ENCODE data around the gene LARGE1.
A peak's percentile ranks its signal among the peaks of the same experiment; 100 is the strongest.

The LARGE1 gene

DNA sequence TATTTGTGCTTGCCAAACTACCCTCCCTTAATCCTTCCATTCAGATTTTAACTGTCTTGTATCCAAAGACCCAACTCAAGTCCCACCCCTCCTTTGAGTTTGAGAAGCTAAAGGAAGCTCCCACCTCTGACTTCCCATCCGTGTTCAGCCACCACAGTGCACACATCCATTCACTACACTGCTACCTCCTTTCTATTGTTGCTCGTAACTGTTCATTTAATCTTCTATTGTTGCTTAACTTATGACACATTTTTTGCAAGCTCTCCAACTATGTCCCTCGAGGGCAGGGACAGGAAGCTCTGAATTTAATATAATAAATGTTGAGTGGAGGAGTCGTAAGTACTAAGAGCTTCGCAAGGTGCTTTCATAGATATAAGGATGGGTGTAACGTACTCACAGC, 10.4 kb downstream of the LARGE1 start:
- no peaks in the 10 kb centered on the region for H3K9me3 ChIP-seq (ENCODE audit: control insufficient read depth, insufficient read depth, low read length)
- no peak overlapping the region for H3K9ac ChIP-seq (ENCODE audit: low read depth, low read length)
- H3K36me3 ChIP-seq (ENCODE audit: control insufficient read depth, insufficient read depth, low read length): peaks cover 7% of the 10 kb centered on the region
- H3K4me3 ChIP-seq (ENCODE audit: low read depth, low read length): no peak overlapping the region
- no peaks in the 10 kb centered on the region for H3K27me3 ChIP-seq (ENCODE audit: control insufficient read depth, insufficient read depth, low read length)
- peaks cover 27% of the 10 kb centered on the region for H3K4me1 ChIP-seq (ENCODE audit: control insufficient read depth, insufficient read depth, low read length)

DNA sequence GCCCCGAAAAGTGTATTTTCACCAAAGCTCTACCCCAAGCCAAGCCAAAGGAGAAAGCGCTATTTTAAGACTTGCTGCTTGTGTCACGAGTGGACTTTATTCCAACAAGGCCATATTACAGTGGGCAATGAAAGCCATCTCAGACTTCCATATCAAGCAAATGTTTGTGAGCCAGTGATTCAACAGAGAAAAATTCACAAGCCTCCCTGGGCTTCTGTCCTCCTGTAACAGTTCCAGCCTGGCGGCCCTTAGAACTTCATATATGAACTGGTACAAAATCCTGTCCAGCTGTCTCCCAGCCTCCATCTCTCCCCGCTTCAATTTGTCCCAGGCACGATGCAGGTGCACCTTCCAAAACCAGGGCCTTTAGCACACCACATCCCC, 11.2 kb downstream of the LARGE1 start:
- H3K4me3 ChIP-seq (ENCODE audit: low read depth, low read length): no peak overlapping the region
- H3K4me1 ChIP-seq (ENCODE audit: control insufficient read depth, insufficient read depth, low read length): peaks cover 19% of the 10 kb centered on the region
- H3K9me3 ChIP-seq (ENCODE audit: control insufficient read depth, insufficient read depth, low read length): no peaks in the 10 kb centered on the region
- no peaks in the 10 kb centered on the region for H3K27me3 ChIP-seq (ENCODE audit: control insufficient read depth, insufficient read depth, low read length)
- no peak overlapping the region for H3K9ac ChIP-seq (ENCODE audit: low read depth, low read length)
- H3K36me3 ChIP-seq (ENCODE audit: control insufficient read depth, insufficient read depth, low read length): peaks cover 7% of the 10 kb centered on the region

DNA sequence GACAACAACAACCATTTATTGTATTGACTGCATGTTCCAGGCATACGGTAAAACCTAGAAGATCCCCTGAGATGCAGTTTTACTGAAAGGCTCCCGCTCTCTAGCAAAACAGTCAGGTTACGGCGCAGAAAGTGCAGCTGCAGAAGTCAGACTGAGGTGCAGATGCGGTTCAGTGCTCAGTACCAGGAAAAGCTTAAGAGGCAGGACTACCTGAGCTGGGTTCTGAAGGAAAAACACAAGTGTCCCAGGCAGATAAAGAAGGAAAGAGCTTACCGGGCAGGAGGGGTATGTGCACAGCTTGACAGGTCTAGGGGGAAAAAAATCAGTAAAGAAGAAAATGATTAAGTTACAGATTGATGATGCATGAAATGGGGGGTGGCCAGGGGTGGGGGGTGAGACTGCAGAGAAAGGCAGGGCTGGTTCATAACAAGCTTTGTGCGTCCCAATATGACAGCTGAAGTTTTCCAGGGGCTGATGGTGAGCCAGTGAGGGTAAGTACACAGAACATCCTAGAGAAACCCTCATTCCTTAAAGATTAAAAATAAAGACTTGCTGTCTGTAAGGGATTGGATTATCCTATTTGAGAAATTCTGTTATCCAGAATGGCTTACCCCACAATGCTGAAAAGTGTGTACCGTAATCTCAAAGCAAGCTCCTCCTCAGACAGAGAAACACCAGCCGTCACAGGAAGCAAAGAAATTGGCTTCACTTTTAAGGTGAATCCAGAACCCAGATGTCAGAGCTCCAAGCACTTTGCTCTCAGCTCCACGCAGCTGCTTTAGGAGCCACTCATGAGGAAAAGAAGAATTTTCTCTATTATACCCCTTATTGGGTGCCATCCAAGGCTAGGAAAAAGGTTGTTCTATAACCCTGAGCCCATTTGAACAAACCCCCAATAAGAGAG, 11.9 kb downstream of the LARGE1 start:
- Histone ChIP-seq H3K27me3 (ENCODE audit: control insufficient read depth, insufficient read depth, low read length) (no peaks in the 10 kb centered on the region), H3K4me3 (ENCODE audit: low read depth, low read length) (no peak overlapping the region), H3K9me3 (ENCODE audit: control insufficient read depth, insufficient read depth, low read length) (no peaks in the 10 kb centered on the region), H3K36me3 (ENCODE audit: control insufficient read depth, insufficient read depth, low read length) (peaks cover 7% of the 10 kb centered on the region), H3K4me1 (ENCODE audit: control insufficient read depth, insufficient read depth, low read length) (peaks cover 18% of the 10 kb centered on the region), H3K9ac (ENCODE audit: low read depth, low read length) (no peak overlapping the region)

DNA sequence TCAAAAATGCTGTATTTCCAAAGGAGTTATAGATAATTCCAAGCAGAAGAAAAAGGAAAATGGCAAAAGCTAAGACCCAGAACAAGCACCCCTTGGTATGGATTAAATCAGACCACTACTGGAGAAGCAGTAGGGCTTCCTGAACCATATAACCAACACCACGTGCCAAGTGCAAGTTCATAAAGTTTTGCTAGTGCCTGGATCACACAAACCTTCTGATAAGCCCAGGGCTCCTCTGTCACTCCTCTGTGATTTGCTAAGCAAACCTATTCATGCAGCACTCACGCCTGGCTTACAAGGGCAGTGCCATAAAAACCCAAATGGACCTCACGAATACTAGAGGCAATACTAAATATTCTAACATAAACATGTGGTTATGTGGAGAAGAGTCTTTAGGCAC, 13.3 kb downstream of the LARGE1 start:
- Histone ChIP-seq H3K9me3 (ENCODE audit: control insufficient read depth, insufficient read depth, low read length) (no peaks in the 10 kb centered on the region), H3K4me1 (ENCODE audit: control insufficient read depth, insufficient read depth, low read length) (peaks cover 16% of the 10 kb centered on the region), H3K36me3 (ENCODE audit: control insufficient read depth, insufficient read depth, low read length) (peaks cover 7% of the 10 kb centered on the region), H3K27me3 (ENCODE audit: control insufficient read depth, insufficient read depth, low read length) (no peaks in the 10 kb centered on the region), H3K4me3 (ENCODE audit: low read depth, low read length) (no peak overlapping the region), H3K9ac (ENCODE audit: low read depth, low read length) (no peak overlapping the region)

DNA sequence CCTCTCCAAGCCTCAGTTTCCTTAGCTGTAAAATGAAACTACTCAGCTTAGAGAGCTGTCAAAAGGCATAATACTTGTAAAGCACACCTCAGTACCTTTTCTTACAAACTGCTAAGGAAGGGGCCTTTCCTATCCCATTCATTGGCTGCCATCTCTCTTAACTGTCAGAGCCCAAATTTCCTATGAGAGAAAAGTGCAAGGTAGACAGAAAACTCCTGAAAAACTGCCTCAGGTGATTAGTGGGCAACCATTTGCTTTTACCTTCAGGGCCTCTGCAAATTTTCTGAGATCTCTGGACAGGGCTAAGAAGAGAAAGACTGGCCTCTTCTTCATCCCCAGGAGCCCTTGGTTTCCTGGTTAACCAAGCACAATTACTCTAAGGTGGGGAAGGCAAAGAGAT, 13.8 kb downstream of the LARGE1 start:
- H3K9me3 ChIP-seq (ENCODE audit: control insufficient read depth, insufficient read depth, low read length): no peaks in the 10 kb centered on the region

DNA sequence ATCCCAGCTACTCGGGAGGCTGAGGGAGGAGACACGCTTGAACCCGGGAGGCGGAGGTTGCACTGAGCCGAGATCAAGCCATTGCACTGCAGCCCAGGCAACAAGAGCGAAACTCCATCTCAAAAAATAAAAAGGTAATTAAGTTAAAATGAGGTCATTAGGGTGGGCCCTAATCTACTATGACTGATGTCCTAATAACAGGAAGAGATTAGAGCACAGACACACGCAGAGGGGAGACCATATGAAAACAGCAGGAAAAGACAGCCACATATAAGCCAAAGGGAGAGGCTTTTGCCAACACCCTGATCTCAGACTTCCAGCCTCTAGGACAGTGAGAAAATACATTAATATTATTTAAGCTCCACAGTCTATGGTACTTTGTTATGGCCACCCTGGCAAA, 17.3 kb downstream of the LARGE1 start:
- Histone ChIP-seq H3K4me3 (ENCODE audit: low read depth, low read length) (no peak overlapping the region), H3K27me3 (ENCODE audit: control insufficient read depth, insufficient read depth, low read length) (no peaks in the 10 kb centered on the region), H3K9ac (ENCODE audit: low read depth, low read length) (no peak overlapping the region), H3K9me3 (ENCODE audit: control insufficient read depth, insufficient read depth, low read length) (no peaks in the 10 kb centered on the region), H3K36me3 (ENCODE audit: control insufficient read depth, insufficient read depth, low read length) (no peaks in the 10 kb centered on the region), H3K4me1 (ENCODE audit: control insufficient read depth, insufficient read depth, low read length) (peaks cover 42% of the 10 kb centered on the region)

More for the DNA sequence above, 13.8 kb downstream of the LARGE1 start:
- Histone ChIP-seq H3K9ac (ENCODE audit: low read depth, low read length) (no peak overlapping the region), H3K27me3 (ENCODE audit: control insufficient read depth, insufficient read depth, low read length) (no peaks in the 10 kb centered on the region), H3K36me3 (ENCODE audit: control insufficient read depth, insufficient read depth, low read length) (peaks cover 7% of the 10 kb centered on the region), H3K4me3 (ENCODE audit: low read depth, low read length) (no peak overlapping the region), H3K4me1 (ENCODE audit: control insufficient read depth, insufficient read depth, low read length) (peaks cover 16% of the 10 kb centered on the region)

DNA sequence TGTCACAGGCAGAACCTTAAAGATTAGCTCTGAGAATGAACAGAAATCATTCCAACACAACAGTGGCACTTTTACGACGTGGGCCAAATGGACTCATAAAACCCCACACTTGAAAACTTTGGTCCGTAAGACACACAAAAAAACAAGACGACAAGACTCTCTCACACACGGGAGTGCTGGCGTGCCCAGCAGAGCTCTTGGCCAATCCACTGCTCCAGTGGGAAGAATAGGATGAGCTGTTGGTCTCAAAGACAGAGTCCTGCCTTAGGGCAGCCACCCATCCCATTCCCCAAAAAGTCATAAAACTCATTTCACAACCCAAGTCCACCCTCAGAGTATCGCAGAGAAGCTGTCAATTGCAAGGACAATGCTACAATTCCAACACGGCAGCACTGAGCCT, 18.2 kb downstream of the LARGE1 start:
- H3K36me3 ChIP-seq (ENCODE audit: control insufficient read depth, insufficient read depth, low read length): no peaks in the 10 kb centered on the region
- H3K4me1 ChIP-seq (ENCODE audit: control insufficient read depth, insufficient read depth, low read length): peaks cover 49% of the 10 kb centered on the region
- H3K9me3 ChIP-seq (ENCODE audit: control insufficient read depth, insufficient read depth, low read length): no peaks in the 10 kb centered on the region
- no peak overlapping the region for H3K9ac ChIP-seq (ENCODE audit: low read depth, low read length)
- H3K4me3 ChIP-seq (ENCODE audit: low read depth, low read length): no peak overlapping the region
- no peaks in the 10 kb centered on the region for H3K27me3 ChIP-seq (ENCODE audit: control insufficient read depth, insufficient read depth, low read length)

DNA sequence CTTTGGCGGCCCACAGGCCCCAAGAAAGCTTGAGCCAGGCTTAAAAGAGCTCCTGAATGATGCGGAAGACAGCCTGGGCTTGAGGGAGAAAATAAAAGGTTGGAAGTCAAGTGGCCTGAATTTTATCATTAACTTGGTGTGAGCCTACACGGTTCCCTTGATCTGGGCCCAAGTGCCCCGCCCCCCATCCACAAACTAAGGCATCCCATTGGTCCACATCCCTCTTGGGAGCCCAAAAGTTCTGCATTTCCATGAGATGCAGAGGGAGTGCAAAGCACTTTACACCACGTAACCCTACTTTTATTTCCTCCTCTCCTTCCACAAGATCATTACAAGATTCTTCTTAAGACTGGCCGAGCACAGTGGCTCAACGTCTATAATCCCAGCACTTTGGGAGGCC, 22.2 kb downstream of the LARGE1 start:
- Histone ChIP-seq H3K36me3 (ENCODE audit: control insufficient read depth, insufficient read depth, low read length) (no peaks in the 10 kb centered on the region), H3K4me1 (ENCODE audit: control insufficient read depth, insufficient read depth, low read length) (peaks cover 76% of the 10 kb centered on the region), H3K27me3 (ENCODE audit: control insufficient read depth, insufficient read depth, low read length) (no peaks in the 10 kb centered on the region), H3K4me3 (ENCODE audit: low read depth, low read length) (no peak overlapping the region), H3K9me3 (ENCODE audit: control insufficient read depth, insufficient read depth, low read length) (no peaks in the 10 kb centered on the region), H3K9ac (ENCODE audit: low read depth, low read length) (peak overlapping the region; percentile 8)

DNA sequence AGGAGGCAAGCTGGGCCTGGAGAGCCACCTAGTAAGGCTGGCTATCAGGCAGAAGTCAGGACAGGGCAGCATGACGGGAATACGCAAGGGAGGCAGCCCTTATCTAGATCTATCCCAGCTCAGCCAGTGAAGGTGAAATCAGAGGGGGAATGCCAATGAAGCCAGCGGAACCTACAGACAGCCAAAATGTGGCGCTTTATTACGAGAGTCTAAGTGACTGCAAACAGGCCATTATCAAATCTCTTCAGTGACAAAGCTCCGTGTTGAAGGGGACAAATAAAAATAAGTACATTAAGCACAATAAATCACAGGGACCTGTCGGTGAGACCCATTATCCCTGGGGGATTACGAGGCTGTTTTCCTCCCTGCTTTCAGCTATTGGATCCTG, 22.8 kb downstream of the LARGE1 start:
- H3K9me3 ChIP-seq (ENCODE audit: control insufficient read depth, insufficient read depth, low read length): no peaks in the 10 kb centered on the region
- H3K9ac ChIP-seq (ENCODE audit: low read depth, low read length): peak overlapping the region; percentile 8
- H3K36me3 ChIP-seq (ENCODE audit: control insufficient read depth, insufficient read depth, low read length): no peaks in the 10 kb centered on the region
- H3K27me3 ChIP-seq (ENCODE audit: control insufficient read depth, insufficient read depth, low read length): no peaks in the 10 kb centered on the region
- H3K4me3 ChIP-seq (ENCODE audit: low read depth, low read length): no peak overlapping the region
- peaks cover 81% of the 10 kb centered on the region for H3K4me1 ChIP-seq (ENCODE audit: control insufficient read depth, insufficient read depth, low read length)

DNA sequence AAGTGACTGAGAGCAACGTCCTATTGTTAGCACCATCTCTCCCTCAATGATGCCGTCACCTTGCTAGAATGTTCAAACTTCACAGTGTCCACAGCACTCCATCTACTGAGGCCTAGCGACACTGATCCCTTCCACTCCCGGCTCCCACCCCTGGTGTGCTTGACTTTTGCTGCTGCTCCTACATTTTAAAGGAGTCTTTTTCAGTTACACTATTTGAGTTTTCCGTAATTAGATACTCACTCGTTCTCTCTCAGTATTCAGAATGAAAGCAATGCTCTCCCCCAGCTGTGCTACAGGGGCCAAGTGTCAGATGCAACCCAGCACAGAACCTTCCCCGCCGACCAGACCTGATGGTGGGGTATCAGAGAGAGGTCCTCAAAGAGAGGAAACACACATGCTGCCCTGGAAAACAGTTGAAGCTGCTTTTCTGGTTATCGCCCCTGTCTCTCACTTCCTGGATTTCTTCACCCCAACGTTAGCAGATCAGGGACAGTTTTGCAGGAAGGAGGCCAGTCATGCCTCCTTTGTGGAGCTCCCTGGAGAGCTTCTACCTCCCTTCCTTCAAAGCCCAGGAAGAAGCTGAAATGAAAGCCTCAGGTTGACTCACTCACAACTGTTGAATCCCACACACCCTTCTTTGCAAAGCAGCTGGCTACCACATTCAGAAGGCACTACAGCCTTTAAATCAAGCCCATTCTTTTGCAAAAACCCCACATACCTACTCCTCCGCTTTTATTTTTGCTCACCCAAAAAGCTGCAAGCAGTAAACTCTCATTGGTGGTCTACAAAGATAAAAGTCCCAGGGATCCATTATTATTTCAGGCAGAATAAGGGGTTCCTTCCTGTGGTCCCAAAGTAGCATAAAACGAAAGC, 23.5 kb downstream of the LARGE1 start:
- Histone ChIP-seq H3K36me3 (ENCODE audit: control insufficient read depth, insufficient read depth, low read length) (no peaks in the 10 kb centered on the region), H3K9me3 (ENCODE audit: control insufficient read depth, insufficient read depth, low read length) (no peaks in the 10 kb centered on the region), H3K27me3 (ENCODE audit: control insufficient read depth, insufficient read depth, low read length) (no peaks in the 10 kb centered on the region), H3K9ac (ENCODE audit: low read depth, low read length) (no peak overlapping the region), H3K4me3 (ENCODE audit: low read depth, low read length) (no peak overlapping the region), H3K4me1 (ENCODE audit: control insufficient read depth, insufficient read depth, low read length) (peaks cover 81% of the 10 kb centered on the region)

DNA sequence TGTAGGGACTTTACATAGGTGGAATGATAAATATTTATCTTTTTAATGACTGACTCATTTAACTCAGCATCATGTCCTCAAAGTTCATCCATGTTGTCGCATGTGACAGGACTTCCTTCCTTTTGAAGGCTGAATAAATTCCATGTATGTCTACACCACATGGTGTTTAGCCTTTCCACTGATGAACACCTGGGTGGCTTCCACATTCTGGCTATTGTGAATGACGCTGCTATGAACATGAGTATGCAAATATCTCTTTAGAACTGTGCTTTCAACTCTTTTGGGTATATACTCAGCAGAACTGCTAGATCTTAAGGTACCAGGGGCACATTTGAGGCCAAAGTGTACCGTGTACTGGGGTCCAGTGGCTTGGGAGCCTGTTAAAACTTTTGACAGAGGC, 24.1 kb downstream of the LARGE1 start:
- Histone ChIP-seq H3K4me3 (ENCODE audit: low read depth, low read length) (no peak overlapping the region), H3K27me3 (ENCODE audit: control insufficient read depth, insufficient read depth, low read length) (no peaks in the 10 kb centered on the region), H3K36me3 (ENCODE audit: control insufficient read depth, insufficient read depth, low read length) (no peaks in the 10 kb centered on the region), H3K4me1 (ENCODE audit: control insufficient read depth, insufficient read depth, low read length) (peaks cover 75% of the 10 kb centered on the region), H3K9me3 (ENCODE audit: control insufficient read depth, insufficient read depth, low read length) (no peaks in the 10 kb centered on the region), H3K9ac (ENCODE audit: low read depth, low read length) (no peak overlapping the region)

DNA sequence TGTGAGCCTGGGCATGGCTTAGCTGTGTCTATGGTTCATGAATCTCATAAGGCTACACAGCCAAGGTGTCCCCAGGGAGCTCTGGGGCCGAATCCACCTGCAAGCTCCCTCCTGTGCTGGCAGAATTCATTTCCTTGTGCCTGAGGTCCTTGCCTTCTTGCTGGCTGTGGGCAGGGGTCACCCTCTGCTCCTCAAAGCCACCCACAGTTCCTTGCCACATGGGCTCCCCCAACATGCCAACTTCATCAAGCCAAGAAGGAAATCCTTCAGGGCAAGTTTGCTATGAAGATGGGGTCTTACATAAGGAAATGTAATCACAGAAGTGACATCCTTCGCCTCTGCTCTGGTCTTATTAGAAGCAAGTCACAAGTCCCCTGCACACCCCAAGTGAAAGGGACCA, 24.8 kb downstream of the LARGE1 start:
- no peak overlapping the region for H3K9ac ChIP-seq (ENCODE audit: low read depth, low read length)
- H3K4me3 ChIP-seq (ENCODE audit: low read depth, low read length): no peak overlapping the region
- no peaks in the 10 kb centered on the region for H3K36me3 ChIP-seq (ENCODE audit: control insufficient read depth, insufficient read depth, low read length)
- peaks cover 71% of the 10 kb centered on the region for H3K4me1 ChIP-seq (ENCODE audit: control insufficient read depth, insufficient read depth, low read length)
- H3K27me3 ChIP-seq (ENCODE audit: control insufficient read depth, insufficient read depth, low read length): no peaks in the 10 kb centered on the region
- H3K9me3 ChIP-seq (ENCODE audit: control insufficient read depth, insufficient read depth, low read length): no peaks in the 10 kb centered on the region

Data from iPS-15b (cell line).